Tibial artery (tissue), 4 donors: Measurements from ENCODE around the gene ZNF234.

Source experiments
- DNase-seq, 2 donors: peaks; one replicate each; pipeline ENCODE4 v3.0.0-alpha.2; 2019
- H3K27ac ChIP-seq, 2 donors: fragments of 200-600 bp; sonication (generic) in 1 of 2; 1 replicate in 1 of 2; 2 replicates in 1 of 2; pipeline ENCODE4 v1.5.1; 2018 to 2019; ENCODE audit warnings: mild to moderate bottlenecking in 1 of 2
- H3K27me3 ChIP-seq, 2 donors: fragments of 200-600 bp; sonication (generic) in 1 of 2; one replicate each; pipeline versions ENCODE4 v1.5.1 to v1.6.0; 2016 to 2019
- H3K36me3 ChIP-seq, 3 donors: fragments of 200-600 bp; sonication (generic) in 2 of 3; one replicate each; pipeline ENCODE4 v1.5.1; 2016 to 2019; ENCODE audit warnings: mild to moderate bottlenecking in 2 of 3
- H3K4me1 ChIP-seq, 4 donors: fragments of 200-600 bp; sonication (generic) in 2 of 4; 1 replicate in 3 of 4; 2 replicates in 1 of 4; pipeline ENCODE4 v1.5.1; 2016 to 2019
- H3K4me3 ChIP-seq, 2 donors: fragments of 200-600 bp; sonication (generic) in 1 of 2; 1 replicate in 1 of 2; 2 replicates in 1 of 2; pipeline ENCODE4 v1.5.1; 2018 to 2019; ENCODE audit warnings: mild to moderate bottlenecking in 2 of 2
- H3K9me3 ChIP-seq, 3 donors: fragments of 200-600 bp; sonication (generic) in 1 of 3; one replicate each; pipeline ENCODE4 v1.5.1; 2016 to 2019
- CTCF ChIP-seq, 2 experiments: fragments of 200-600 bp in 1 of 2; fragments of 450-650 bp in 1 of 2; IDR thresholded peaks; one replicate each; pipeline ENCODE4 v1.5.1; 2017 to 2019; ENCODE audit warnings: antibody characterized with exemption in 2 of 2, mild to moderate bottlenecking in 1 of 2, moderate library complexity in 1 of 2
- intact Hi-C: fragments of 100-400 bp; cut with DNase I; formaldehyde crosslinking; loops from one replicate; pipeline ENCODE4 v1.15.0; 2023; ENCODE audit warnings: low total_unique reads

Gene ZNF234

GRCh38 chr19:44131955-44132354, 9.4 kb upstream of the ZNF234 start:
- H3K9me3 ChIP-seq = peaks cover 0 to 91% (median 62%) of the 10 kb centered on the region in 3 donors
- DNase-seq = no peak

GRCh38 chr19:44142059-44142433, 692 bp downstream of the ZNF234 start:
- intact Hi-C loops = no loop called here
- H3K4me1 ChIP-seq = peaks cover 0 to 18% (median 2%) of the 10 kb centered on the region in 4 donors
- no peak for DNase-seq
- peaks cover 31 to 32% (median 31%) of the 10 kb centered on the region in 3 donors for H3K36me3 ChIP-seq
- peak overlapping the region; percentile 73 to 83 for H3K27ac ChIP-seq
- H3K27me3 ChIP-seq = no peaks in the 10 kb centered on the region
- no peak for TF ChIP-seq CTCF (IDR thresholded peaks at IDR 0.05)
- H3K4me3 ChIP-seq = peak overlapping the region; percentile 72 to 75
- peaks cover 0 to 6% (median 0%) of the 10 kb centered on the region in 3 donors for H3K9me3 ChIP-seq

More at GRCh38 chr19:44131955-44132354, 9.4 kb upstream of the ZNF234 start:
- intact Hi-C loops = no loop called here
- H3K4me1 ChIP-seq = no peaks in the 10 kb centered on the region
- no peak for TF ChIP-seq CTCF (IDR thresholded peaks at IDR 0.05)
- no peak overlapping the region for H3K4me3 ChIP-seq
- peaks cover 60 to 77% (median 76%) of the 10 kb centered on the region in 3 donors for H3K36me3 ChIP-seq
- no peaks in the 10 kb centered on the region for H3K27me3 ChIP-seq
- no peak overlapping the region for H3K27ac ChIP-seq

GRCh38 chr19:44149776-44150175, 8.4 kb downstream of the ZNF234 start:
- TF ChIP-seq CTCF (IDR thresholded peaks at IDR 0.05) = no peak
- no peak overlapping the region for H3K4me3 ChIP-seq
- DNase-seq = no peak
- no peaks in the 10 kb centered on the region for H3K27me3 ChIP-seq
- intact Hi-C loops = no loop called here
- peaks cover 2 to 56% (median 36%) of the 10 kb centered on the region in 3 donors for H3K9me3 ChIP-seq
- no peaks in the 10 kb centered on the region for H3K4me1 ChIP-seq
- peaks cover 100% of the 10 kb centered on the region in 3 donors for H3K36me3 ChIP-seq
- no peak overlapping the region for H3K27ac ChIP-seq

GRCh38 chr19:44151491-44151890, 10.1 kb downstream of the ZNF234 start:
- no peak overlapping the region for H3K27ac ChIP-seq
- intact Hi-C loops = no loop called here
- peaks cover 100% of the 10 kb centered on the region in 3 donors for H3K36me3 ChIP-seq
- H3K4me1 ChIP-seq = no peaks in the 10 kb centered on the region
- H3K4me3 ChIP-seq = no peak overlapping the region
- H3K9me3 ChIP-seq = peaks cover 6 to 68% (median 53%) of the 10 kb centered on the region in 3 donors
- no peak for DNase-seq
- no peaks in the 10 kb centered on the region for H3K27me3 ChIP-seq
- TF ChIP-seq CTCF (IDR thresholded peaks at IDR 0.05) = no peak

- no peak for DNase-seq
- Histone ChIP-seq H3K36me3 (peaks cover 64 to 72% (median 70%) of the 10 kb centered on the region in 3 donors), H3K9me3 (peaks cover 10 to 99% (median 94%) of the 10 kb centered on the region in 3 donors), H3K27me3 (no peaks in the 10 kb centered on the region), H3K27ac (no peak overlapping the region), H3K4me1 (no peaks in the 10 kb centered on the region), H3K4me3 (no peak overlapping the region)
- no peak for TF ChIP-seq CTCF (IDR thresholded peaks at IDR 0.05)
- intact Hi-C loops = no loop called here
Observed at GRCh38 chr19:44156475-44156874, 15.1 kb downstream of the ZNF234 start.

GRCh38 chr19:44163789-44164188, 22.4 kb downstream of the ZNF234 start:
- Histone ChIP-seq H3K9me3 (peaks cover under 1 to 66% (median 36%) of the 10 kb centered on the region in 3 donors), H3K4me1 (peaks cover 0 to 10% (median 8%) of the 10 kb centered on the region in 4 donors), H3K4me3 (no peak overlapping the region), H3K36me3 (peaks cover 27 to 28% (median 28%) of the 10 kb centered on the region in 3 donors), H3K27me3 (no peaks in the 10 kb centered on the region), H3K27ac (no peak overlapping the region)
- intact Hi-C loops = loop anchor here (10.0 kb wide), 1 partner anchor 49 kb away; the partner anchor contains the start of gene ZNF225
- TF ChIP-seq CTCF (IDR thresholded peaks at IDR 0.05) = no peak
- no peak for DNase-seq
